Left ventricle myocardium superior (tissue), 1 donor: Measurements from ENCODE around the gene CR2. TPM values are rescaled to one million over a fixed set of nuclear protein-coding genes. Genes with fewer than 3 reads are reported as not detected.
A peak's percentile ranks its signal among the peaks of the same experiment; 100 is the strongest.
"Not testable (repeated sequence)": the region's sequence is repeated elsewhere in the genome, so short reads cannot be mapped to it uniquely, and the experiment has no call there.

ENCODE experiments used
- ATAC-seq: fragments of 200-7000 bp; cut with Tn5 transposase; one replicate; pipeline ENCODE4 v1.9.1; 2020; ENCODE audit warnings: mild to moderate bottlenecking, moderate library complexity
- DNase-seq: peaks from one replicate; pipeline ENCODE4 v3.0.0-alpha.2; 2020
- intact Hi-C: fragments of 100-400 bp; cut with micrococcal nuclease; formaldehyde crosslinking; loops from one replicate; pipeline ENCODE4 v1.11.0; 2022
- total RNA-seq: library from RNA; stranded (reverse); fragmentation: NEBNext Ultra II Directional; extraction: Animal tissue kit (Norgen Biotek cat#: 25700); gene quantifications from one replicate; pipeline ENCODE4 v1.2.1, GENCODE V29; 2021
- donor health status: DM: no; HTN: yes; CAD: no; lungs with severe emphysema.

The CR2 gene
- total RNA-seq, 1 donor from 2014 or later: not detected

- ATAC-seq (peak; percentile 65), DNase-seq (peak; percentile 64)
- intact Hi-C loops: no loop called here
Measured at GRCh38 chr1:207499573-207499972, 45.4 kb downstream of the CR2 start.

GRCh38 chr1:207500306-207500705 is 46.2 kb downstream of the CR2 start:
- intact Hi-C loops: no loop called here
- no peak for DNase-seq
- ATAC-seq: no peak

DNA sequence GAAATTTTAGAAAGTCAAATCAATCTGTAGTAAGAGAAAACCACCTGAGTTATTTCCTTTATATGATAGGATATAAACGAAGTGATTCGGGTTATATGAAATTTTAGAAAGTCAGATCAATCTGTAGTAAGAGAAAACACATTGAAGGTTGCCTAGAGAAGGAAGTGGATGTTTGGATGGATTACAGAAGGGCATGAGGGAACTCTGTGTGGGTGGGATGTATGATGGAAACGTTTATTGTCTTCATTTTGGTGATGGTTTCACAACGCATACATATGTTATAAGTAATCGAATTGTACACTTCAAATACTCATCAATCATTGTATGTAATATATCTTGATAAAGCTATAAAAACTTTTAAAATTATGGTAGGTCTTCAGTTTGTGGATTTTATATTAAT is 46.9 kb downstream of the CR2 start:
- intact Hi-C loops: no loop called here
- ATAC-seq: no peak

GRCh38 chr1:207502726-207503125 is 48.6 kb downstream of the CR2 start:
- intact Hi-C loops: no loop called here
- DNase-seq (no peak), ATAC-seq (no peak)

More for the DNA sequence above, 46.9 kb downstream of the CR2 start:
- DNase-seq: no peak

- intact Hi-C loops: no loop called here
- ATAC-seq: no peak
- no peak for DNase-seq
Measured at GRCh38 chr1:207503950-207504349, 49.8 kb downstream of the CR2 start.

DNA sequence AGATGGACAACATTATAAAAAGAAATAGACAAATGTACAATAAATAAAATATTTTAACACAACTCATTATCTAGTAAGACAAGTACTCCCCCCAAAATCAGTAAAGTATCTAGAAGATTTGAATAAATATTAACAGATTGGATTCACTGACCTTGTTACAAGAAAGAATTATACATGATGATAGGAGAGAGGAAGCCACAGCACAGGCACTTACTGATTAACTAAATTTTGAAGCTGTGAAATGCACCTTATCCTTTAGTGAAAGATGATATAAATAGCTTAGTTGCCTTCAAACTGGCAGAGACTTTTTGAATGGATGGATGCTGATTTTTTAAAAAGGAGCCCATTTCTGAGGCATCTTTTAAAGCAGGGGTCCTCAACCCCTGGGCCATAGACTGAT is 50.3 kb downstream of the CR2 start:
- ATAC-seq (no peak), DNase-seq (no peak)
- intact Hi-C loops: no loop called here

DNA sequence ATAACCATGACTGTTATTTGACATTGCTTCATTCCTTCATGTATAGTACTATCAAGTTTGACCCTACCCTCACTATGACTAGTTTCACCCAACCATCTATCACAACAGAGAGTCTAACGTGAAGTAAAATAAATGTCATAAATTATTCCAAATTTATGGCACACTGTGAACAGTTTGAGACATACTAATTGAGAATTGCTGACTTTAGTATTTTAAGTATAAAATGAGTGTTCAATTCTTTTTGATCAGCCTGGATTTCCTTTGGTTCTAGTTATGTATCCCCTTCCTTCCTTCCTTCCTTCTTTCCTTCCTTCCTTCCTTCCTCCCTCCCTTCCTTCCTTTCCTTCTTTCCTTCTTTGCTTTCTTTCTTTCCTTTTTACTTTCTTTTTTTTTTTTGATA is 56.3 kb downstream of the CR2 start:
- intact Hi-C loops: no loop called here
- DNase-seq (no peak), ATAC-seq (no peak)

- intact Hi-C loops: no loop called here
- DNase-seq: no peak
- no peak for ATAC-seq
Measured at GRCh38 chr1:207514890-207515289, 60.8 kb downstream of the CR2 start.

- intact Hi-C loops: no loop called here
- ATAC-seq (no peak), DNase-seq (no peak)
Measured at GRCh38 chr1:207516729-207517128, 62.6 kb downstream of the CR2 start.

DNA sequence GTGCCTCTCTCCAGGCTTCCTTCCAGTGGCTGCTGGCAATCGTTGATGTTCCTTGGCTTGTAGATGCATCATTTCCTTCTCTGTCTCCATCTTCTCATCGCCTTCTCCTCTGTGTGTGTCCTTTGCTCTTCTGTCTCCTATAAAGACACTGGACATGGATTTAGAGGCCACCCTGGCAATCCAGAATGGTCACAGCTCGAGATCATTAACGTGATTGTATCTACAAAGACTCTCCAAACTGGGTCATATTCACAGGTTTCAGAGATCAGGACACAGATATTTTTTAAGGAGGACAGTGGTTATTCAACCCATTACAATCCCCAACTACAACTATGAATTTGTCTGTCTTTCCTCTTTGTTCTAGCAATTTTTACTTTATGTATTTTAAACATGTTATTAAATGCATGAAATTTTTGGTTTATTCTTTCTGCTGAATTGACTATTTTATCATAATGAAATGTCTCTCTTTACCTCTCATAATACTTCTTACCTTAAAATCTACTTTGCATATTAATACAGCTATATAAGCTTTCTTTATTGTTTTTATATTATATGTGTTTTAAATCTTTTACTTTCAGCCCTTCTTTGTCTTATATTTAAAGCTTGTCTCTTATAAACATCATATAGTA is 64.6 kb downstream of the CR2 start:
- DNase-seq (no peak), ATAC-seq (no peak)
- intact Hi-C loops: no loop called here

- DNase-seq: no peak
- ATAC-seq: no peak
- intact Hi-C loops: no loop called here
Measured at GRCh38 chr1:207519505-207520399, 65.6 kb downstream of the CR2 start.

DNA sequence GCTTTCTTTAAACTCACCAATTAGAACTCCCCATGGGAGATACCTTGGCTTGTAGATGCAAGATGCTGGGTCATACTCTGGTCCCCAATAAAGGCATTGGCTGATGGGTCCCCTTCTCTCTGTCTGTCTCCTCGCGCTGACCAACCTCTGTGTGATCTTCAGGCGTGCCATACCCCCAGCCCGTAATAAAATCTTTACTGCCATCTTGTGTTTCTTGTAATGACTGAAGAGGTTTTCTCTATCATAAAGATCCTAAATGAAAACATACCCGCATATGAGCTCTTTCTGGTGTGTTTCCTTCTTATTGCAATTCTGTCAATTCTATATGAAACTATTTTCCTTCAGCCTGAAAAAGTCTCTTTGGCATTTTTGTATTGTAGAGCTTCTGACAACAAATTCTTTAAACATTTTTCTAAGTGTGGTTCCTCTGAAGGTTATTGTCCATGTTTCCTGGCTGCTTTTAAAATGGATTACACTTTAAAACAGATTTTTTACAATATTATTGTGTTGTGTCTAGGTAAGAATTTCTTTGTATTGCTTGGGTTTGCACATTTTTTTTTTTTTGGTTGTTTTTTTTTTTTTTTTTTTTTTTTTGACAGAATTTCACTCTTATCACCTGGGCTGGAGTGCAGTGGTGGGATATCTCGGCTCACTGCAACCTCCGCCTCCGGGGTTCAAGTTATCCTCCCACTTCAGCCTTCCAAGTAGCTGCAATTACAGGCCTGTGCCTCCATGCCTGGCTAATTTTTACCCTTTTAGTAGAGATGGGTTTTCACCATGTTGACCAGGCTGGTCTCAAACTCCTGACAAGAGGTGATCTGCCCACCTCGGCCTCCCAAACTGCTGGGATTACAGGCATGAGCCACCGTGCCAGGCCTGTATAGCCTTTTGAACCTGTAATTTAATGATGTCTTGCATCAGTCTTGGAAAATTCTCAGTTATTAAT is 66.5 kb downstream of the CR2 start:
- intact Hi-C loops, DNase-seq, ATAC-seq: not testable (repeated sequence)

- intact Hi-C loops, DNase-seq: not testable (repeated sequence)
- peak; percentile 68 for ATAC-seq
Measured at GRCh38 chr1:207525239-207525638, 71.1 kb downstream of the CR2 start.

DNA sequence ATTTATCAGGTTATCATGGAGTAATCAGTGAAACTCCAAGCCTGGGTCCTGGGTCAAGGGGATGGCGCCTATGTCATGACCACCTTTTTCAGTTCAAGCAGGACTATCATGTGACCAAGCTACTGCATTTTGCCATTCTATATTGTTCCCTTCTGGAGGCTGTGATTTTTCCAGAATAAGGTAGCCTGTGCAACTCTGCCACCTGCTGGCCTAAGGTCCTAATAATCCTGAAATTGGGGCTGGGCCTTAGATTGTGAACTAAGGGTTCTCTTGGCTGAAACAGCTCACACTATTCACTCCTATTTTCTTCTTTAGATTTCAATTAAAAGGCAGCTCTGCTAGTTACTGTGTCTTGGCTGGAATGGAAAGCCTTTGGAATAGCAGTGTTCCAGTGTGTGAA is 74.3 kb downstream of the CR2 start:
- intact Hi-C loops, ATAC-seq, DNase-seq: not testable (repeated sequence)

DNA sequence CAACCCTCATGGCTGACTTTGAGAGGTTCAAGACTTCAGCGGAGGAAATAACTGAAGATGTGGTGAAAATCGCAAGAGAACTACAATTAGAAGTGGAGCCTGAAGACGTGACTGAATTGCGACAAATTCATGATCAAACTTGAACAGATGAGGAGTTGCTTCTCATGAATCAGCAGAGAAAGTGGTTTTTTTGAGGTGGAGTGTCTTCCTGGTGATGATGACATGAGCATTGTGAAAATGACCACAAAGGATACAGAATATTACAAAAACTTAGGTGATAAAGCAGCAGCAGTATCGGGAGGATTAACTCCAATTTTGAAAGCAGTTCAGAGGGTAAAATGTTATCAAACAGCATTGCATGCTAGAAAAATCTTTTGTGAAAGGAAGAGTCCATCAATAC is 82.1 kb downstream of the CR2 start:
- ATAC-seq, DNase-seq, intact Hi-C loops: not testable (repeated sequence)

Other genes starting within 250 kb of the CR2 start
- 72.7 TPM for gene CD55, start 132.7 kb upstream of the CR2 start, total RNA-seq
- gene CR1, start 41.8 kb downstream of the CR2 start, total RNA-seq: 2.2 TPM
- gene CR1L, start 190.8 kb downstream of the CR2 start, total RNA-seq: not detected